Ascending aorta (tissue), 2 donors: Measurements from ENCODE around the gene ENPP7. TPM values are rescaled to one million over a fixed set of nuclear protein-coding genes. Genes with fewer than 3 reads are reported as not detected.

Source experiments
- DNase-seq, 2 donors: peaks; one replicate each; pipeline ENCODE4 v3.0.0-alpha.2; 2019; ENCODE audit warnings: low spot score in 2 of 2
- H3K27ac ChIP-seq, 2 donors: fragments of 200-600 bp; sonication (generic); one replicate each; pipeline ENCODE4 v1.5.1; 2016 to 2017; ENCODE audit warnings: mild to moderate bottlenecking in 1 of 2
- H3K27me3 ChIP-seq: fragments of 200-600 bp; sonication (generic); one replicate; pipeline ENCODE4 v1.5.1; 2017
- H3K36me3 ChIP-seq, 2 donors: fragments of 200-600 bp; sonication (generic); one replicate each; pipeline ENCODE4 v1.5.1; 2016
- H3K4me1 ChIP-seq, 2 donors: fragments of 200-600 bp; sonication (generic); one replicate each; pipeline ENCODE4 v1.5.1; 2016 to 2017; ENCODE audit warnings: mild to moderate bottlenecking in 1 of 2
- H3K4me3 ChIP-seq, 2 donors: fragments of 200-600 bp; sonication (generic); one replicate each; pipeline ENCODE4 v1.5.1; 2016 to 2017; ENCODE audit warnings: mild to moderate bottlenecking in 1 of 2
- H3K9me3 ChIP-seq, 2 donors: fragments of 200-600 bp; sonication (generic); one replicate each; pipeline ENCODE4 v1.5.1; 2016
- intact Hi-C: fragments of 100-400 bp; cut with DNase I; formaldehyde crosslinking; loops from one replicate; pipeline ENCODE4 v1.15.1; 2023
- total RNA-seq: library from RNA; depleted of rRNA; stranded (reverse); fragments of >200 nt; gene quantifications from one replicate; pipeline ENCODE4 v1.1.0, GENCODE V29; 2016
- TF ChIP-seq, protein P1 (sequence below), 3 experiments: fragments of 200-600 bp in 2 of 3; fragments of 450-650 bp in 1 of 3; sonication (generic) in 2 of 3; IDR thresholded peaks; one replicate each; pipeline ENCODE4 v1.5.1; 2016 to 2019; ENCODE audit warnings: antibody characterized with exemption in 3 of 3, mild to moderate bottlenecking in 1 of 3, moderate library complexity in 1 of 3

Gene ENPP7, protein sequence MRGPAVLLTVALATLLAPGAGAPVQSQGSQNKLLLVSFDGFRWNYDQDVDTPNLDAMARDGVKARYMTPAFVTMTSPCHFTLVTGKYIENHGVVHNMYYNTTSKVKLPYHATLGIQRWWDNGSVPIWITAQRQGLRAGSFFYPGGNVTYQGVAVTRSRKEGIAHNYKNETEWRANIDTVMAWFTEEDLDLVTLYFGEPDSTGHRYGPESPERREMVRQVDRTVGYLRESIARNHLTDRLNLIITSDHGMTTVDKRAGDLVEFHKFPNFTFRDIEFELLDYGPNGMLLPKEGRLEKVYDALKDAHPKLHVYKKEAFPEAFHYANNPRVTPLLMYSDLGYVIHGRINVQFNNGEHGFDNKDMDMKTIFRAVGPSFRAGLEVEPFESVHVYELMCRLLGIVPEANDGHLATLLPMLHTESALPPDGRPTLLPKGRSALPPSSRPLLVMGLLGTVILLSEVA
- total RNA-seq = 2.2 TPM

DNA sequence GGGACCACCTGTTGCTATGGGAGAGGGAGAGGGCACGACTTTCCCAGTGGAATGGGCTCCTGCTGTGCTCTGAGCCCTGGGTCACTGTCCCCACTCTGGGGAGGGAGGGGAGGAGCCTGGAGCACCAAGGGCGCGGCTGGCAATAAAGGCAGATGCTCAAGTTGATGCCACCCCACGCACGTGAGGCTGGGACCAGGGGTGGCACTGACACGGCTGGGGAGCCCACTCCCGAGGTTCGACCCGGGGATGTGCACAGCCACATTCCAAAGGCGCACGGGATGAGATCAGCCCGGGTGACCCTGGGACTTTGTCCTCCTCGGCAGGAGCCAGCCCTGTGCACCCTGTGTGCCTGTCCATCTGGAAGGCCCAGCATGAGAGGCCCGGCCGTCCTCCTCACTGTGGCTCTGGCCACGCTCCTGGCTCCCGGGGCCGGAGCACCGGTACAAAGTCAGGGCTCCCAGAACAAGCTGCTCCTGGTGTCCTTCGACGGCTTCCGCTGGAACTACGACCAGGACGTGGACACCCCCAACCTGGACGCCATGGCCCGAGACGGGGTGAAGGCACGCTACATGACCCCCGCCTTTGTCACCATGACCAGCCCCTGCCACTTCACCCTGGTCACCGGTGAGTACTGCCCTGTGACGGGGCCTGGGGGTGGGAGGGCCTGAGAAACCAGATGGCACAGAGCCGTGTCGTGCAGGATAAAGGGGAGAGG is at the start of gene ENPP7:
TSS of gene ENPP7 (plus strand) at position 175 of the 715 bp plus-strand sequence. CDS start at position 372, 197 bp downstream.
- TF ChIP-seq, protein P1, sequence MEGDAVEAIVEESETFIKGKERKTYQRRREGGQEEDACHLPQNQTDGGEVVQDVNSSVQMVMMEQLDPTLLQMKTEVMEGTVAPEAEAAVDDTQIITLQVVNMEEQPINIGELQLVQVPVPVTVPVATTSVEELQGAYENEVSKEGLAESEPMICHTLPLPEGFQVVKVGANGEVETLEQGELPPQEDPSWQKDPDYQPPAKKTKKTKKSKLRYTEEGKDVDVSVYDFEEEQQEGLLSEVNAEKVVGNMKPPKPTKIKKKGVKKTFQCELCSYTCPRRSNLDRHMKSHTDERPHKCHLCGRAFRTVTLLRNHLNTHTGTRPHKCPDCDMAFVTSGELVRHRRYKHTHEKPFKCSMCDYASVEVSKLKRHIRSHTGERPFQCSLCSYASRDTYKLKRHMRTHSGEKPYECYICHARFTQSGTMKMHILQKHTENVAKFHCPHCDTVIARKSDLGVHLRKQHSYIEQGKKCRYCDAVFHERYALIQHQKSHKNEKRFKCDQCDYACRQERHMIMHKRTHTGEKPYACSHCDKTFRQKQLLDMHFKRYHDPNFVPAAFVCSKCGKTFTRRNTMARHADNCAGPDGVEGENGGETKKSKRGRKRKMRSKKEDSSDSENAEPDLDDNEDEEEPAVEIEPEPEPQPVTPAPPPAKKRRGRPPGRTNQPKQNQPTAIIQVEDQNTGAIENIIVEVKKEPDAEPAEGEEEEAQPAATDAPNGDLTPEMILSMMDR (IDR thresholded peaks at IDR 0.05) = no peak
- no peak within 1 kb of the TSS for H3K27ac ChIP-seq
- intact Hi-C loops = no loop called here
- DNase-seq = no peak
- H3K36me3 ChIP-seq = no peaks in the 10 kb centered on the region
- H3K27me3 ChIP-seq = no peaks in the 10 kb centered on the region
- H3K4me3 ChIP-seq = no peak within 1 kb of the TSS
- H3K9me3 ChIP-seq = no peaks in the 10 kb centered on the region
- H3K4me1 ChIP-seq = peaks cover 0 to 3% of the 10 kb centered on the region in 2 donors

DNA sequence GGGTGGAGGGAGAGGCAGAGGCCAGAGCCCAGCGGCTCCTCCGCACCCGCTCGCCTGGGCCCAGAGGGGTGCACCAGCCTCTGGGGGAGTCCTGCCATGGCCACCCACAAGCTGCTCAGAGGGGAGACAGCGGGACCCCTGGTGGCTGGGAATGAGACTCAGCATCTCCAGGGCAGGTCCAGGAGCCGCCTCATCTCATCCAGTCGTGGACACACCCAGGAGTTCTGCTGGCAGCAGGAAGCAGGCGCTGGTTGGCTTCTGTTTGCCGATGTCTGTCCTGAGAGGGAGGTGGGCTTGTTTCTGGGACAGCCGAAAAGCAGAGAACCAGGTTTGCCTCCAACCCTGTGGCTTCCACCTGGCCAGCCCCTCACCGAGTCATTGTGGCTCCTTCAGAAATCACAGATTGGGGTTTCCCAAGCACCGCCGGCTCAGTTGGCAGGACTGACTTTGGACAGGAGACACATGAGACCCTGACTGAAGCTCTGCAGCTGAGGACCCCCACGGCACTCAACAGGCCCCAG is 49.6 kb upstream of the ENPP7 start:
- intact Hi-C loops = no loop called here
- no peaks in the 10 kb centered on the region for H3K4me1 ChIP-seq
- no peak for DNase-seq
- no peaks in the 10 kb centered on the region for H3K27me3 ChIP-seq
- TF ChIP-seq, protein P1 (IDR thresholded peaks at IDR 0.05) = no peak
- no peaks in the 10 kb centered on the region for H3K9me3 ChIP-seq
- H3K4me3 ChIP-seq = no peak overlapping the region
- H3K27ac ChIP-seq = no peak overlapping the region
- no peaks in the 10 kb centered on the region for H3K36me3 ChIP-seq

DNA sequence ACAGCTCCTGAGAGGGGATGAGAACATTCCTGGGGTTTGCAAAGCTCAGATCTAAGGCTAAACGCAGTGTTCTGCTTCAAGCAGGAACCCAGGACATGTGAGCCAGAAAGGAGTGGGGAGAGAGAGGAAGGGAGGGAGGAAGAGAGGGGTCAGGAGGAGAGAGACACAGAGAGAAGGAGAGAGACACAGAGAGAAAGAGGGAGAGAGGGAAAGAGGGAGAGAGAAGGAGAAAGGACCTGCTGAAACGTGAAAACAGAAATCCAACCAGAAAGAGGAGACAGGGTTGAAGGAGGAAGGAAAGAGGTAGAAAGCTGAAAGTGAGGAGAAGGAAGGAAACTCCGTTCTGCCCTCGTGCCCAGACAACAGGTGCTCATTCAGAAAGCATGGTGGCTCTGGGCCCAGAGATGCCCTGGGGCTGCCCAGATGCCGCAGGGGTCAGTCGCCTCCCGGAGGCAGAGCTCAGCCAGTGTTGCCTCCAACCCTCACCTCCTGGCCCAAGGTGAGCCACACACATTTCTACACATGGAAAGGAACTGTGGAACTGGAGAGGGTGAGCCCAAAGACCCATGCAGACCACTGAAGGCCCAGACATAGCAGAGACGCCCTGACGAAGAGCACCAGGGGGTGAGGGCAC is 49.0 kb upstream of the ENPP7 start:
- DNase-seq = no peak
- no peaks in the 10 kb centered on the region for H3K9me3 ChIP-seq
- no peaks in the 10 kb centered on the region for H3K36me3 ChIP-seq
- H3K4me3 ChIP-seq = no peak overlapping the region
- no peak overlapping the region for H3K27ac ChIP-seq
- intact Hi-C loops = no loop called here
- no peaks in the 10 kb centered on the region for H3K27me3 ChIP-seq
- TF ChIP-seq, protein P1 (IDR thresholded peaks at IDR 0.05) = no peak
- H3K4me1 ChIP-seq = no peaks in the 10 kb centered on the region

DNA sequence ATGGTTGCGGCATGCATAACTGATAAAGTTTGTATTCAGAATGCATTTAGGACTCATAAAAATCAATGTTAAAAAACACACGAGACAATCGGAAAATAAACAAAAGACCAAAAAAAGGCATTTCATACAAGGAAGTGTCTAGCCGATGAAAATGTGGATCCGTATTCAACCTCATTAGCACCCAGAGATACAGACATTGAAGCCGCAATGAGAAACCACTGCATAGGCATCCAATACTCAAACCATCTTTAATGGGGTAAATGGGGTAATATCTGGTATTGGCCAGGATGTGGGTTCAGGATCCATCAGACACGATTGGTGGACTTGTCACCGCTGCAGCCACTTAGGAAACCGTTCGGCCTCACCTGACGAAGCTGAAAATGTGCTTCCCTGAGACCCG is 47.4 kb upstream of the ENPP7 start:
- no peak for DNase-seq
- Histone ChIP-seq H3K27me3 (no peaks in the 10 kb centered on the region), H3K27ac (no peak overlapping the region), H3K9me3 (no peaks in the 10 kb centered on the region), H3K4me1 (no peaks in the 10 kb centered on the region), H3K4me3 (no peak overlapping the region), H3K36me3 (no peaks in the 10 kb centered on the region)
- TF ChIP-seq, protein P1 (IDR thresholded peaks at IDR 0.05) = no peak
- intact Hi-C loops = no loop called here

DNA sequence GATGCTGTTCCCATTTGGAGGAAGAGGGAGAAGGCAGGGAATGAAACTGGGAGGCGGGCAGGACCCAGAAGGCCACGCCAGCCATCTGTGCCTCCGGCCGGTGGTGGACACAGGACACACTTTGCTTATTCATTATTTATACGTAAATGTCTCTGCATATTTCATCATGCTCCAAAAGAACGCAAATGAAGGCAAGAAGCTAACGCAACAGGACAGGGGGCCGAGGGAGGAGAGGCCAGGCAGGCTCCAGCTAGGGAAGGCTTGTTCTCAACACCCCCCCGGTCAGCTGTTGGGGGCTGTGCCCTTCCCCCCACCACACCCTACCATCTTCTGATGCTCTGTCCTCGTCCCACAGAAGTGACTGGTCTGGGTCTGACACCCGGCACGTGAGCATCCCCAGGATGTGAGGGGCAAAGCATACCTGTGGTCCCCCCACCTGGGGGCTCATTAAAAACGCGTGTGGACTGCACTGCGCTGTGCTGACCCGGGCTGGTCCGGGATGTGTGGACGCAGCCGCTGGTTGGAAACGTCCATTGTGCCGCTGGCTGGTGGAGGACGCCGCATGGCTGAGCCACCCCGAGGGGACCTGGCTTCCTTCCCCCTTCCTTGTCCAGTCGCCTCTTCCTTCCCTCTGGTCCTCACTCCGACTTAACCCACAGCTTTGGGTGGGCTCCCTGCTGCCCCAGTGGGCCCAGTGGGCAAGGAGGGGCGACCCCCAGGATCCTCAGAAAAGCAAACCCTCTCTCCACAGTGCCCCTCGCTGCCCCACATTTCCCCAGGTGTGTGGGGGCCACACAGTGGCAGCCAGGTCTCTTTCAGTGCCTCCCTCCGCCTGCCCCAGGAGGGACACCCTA is 46.4 kb upstream of the ENPP7 start:
- no peaks in the 10 kb centered on the region for H3K36me3 ChIP-seq
- TF ChIP-seq, protein P1 (IDR thresholded peaks at IDR 0.05) = no peak
- no peak overlapping the region for H3K4me3 ChIP-seq
- H3K27me3 ChIP-seq = no peaks in the 10 kb centered on the region
- no peak for DNase-seq
- H3K4me1 ChIP-seq = no peaks in the 10 kb centered on the region
- intact Hi-C loops = no loop called here
- H3K9me3 ChIP-seq = no peaks in the 10 kb centered on the region
- H3K27ac ChIP-seq = no peak overlapping the region
